Measurements from ENCODE around the gene TMEM181. TPM values are rescaled to one million over a fixed set of nuclear protein-coding genes. Genes with fewer than 3 reads are reported as not detected.
"Not testable (repeated sequence)": the region's sequence is repeated elsewhere in the genome, so short reads cannot be mapped to it uniquely, and the experiment has no call there.

TMEM181 gene, protein sequence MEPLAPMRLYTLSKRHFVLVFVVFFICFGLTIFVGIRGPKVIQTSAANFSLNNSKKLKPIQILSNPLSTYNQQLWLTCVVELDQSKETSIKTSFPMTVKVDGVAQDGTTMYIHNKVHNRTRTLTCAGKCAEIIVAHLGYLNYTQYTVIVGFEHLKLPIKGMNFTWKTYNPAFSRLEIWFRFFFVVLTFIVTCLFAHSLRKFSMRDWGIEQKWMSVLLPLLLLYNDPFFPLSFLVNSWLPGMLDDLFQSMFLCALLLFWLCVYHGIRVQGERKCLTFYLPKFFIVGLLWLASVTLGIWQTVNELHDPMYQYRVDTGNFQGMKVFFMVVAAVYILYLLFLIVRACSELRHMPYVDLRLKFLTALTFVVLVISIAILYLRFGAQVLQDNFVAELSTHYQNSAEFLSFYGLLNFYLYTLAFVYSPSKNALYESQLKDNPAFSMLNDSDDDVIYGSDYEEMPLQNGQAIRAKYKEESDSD
- 10 to 100 TPM; 26.1 to 36.8 (median 30.5) TPM for polyA plus RNA-seq (ENCODE audit: insufficient read depth in 1 of 5, insufficient read length in 5 of 5, low replicate concordance in 1 of 5)
- long read RNA-seq, donor 1, partial matches to known transcripts: 5 of 5 reads
- long read RNA-seq, donor 1, other reads (novel, unspliced or antisense): 0 of 5 reads
- long read RNA-seq, donor 2: 0 reads
- long read RNA-seq, donor 3, full-length matches to known transcripts: 1 of 1 reads
- long read RNA-seq, donor 3, partial matches to known transcripts: 0 of 1 reads
- long read RNA-seq, donor 3, other reads (novel, unspliced or antisense): 0 of 1 reads
- long read RNA-seq, donor 4: 0 reads
- long read RNA-seq, donor 5, partial matches to known transcripts: 323 of 536 reads
- long read RNA-seq, donor 5, other reads (novel, unspliced or antisense): 213 of 536 reads
- long read RNA-seq, donor 6, full-length matches to known transcripts: 1 of 1 reads
- long read RNA-seq, donor 6, partial matches to known transcripts: 0 of 1 reads
- long read RNA-seq, donor 6, other reads (novel, unspliced or antisense): 0 of 1 reads
- long read RNA-seq, donor 7: 0 reads
- long read RNA-seq, donor 8: 0 reads

DNA sequence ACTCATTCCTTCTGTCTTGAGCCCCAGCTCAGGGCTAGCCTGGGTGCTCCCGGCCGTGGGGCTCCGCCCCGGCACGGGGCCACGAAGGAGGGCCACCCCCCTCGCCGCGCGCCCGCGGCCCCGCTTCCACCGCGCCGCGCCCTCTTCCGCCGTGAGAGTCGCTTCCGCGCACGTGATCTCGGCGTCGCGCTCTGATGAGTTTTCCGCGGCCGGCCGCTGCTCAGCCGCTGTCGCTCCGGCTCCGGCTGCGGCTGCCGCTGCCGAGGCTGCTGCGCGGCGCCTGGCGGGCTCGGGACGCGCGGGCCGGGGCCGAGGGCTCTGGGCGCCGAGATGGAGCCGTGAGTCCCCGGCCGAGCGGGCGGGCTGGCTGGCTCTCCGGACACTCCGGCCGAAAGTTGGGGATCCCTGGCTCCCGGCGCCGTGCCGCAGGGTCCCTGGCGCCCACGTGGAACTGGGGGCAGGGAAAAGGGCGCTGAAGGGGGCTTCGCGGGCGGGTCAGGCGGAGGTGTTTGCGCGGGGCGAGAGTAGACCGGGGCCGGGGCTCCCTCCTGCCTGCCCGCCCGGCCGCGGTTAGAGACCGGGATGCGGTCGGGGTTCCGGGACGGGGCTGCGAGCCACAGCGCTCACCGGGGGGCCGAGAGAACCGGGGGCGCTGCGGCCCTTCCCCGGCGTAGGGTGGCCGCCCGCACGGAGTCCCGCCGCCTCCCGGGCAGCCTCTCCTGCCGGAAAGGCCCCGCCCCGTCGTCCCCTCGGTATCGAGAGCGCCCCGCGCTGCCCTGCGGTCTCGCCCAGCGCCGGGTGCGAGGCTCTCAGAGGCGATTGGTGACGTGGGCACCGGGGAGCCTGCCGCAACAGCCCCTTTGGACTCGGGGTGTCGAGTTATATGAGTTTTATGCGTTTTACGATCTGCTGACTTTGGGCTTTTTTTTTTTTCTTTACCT lies at the start of gene TMEM181:
TSS of gene TMEM181 (plus strand) at position 197 of the 941 bp plus-strand sequence. CDS start at position 331, 134 bp downstream.
- peak; percentile 85 to 87 for DNase-seq

DNA sequence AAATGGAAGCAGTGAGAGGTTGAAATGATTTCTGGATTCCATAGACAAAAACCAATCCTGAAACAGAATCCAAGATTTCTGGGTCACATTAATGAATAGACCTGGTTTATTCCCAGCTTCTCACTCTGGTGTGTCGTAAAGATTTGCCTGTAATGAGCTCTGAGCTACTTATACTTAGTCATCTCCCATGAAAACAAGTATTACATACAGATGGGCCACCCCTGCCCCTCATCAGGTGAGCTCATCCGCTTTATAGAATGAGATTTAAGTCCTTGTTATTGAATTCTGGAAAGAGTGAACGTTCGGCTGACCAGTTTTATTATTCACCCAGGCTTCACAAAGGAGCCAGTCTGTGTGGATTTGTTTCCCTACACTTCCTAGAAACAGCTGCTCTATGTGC lies 47.1 kb upstream of the TMEM181 start:
- DNase-seq: no peak

DNA sequence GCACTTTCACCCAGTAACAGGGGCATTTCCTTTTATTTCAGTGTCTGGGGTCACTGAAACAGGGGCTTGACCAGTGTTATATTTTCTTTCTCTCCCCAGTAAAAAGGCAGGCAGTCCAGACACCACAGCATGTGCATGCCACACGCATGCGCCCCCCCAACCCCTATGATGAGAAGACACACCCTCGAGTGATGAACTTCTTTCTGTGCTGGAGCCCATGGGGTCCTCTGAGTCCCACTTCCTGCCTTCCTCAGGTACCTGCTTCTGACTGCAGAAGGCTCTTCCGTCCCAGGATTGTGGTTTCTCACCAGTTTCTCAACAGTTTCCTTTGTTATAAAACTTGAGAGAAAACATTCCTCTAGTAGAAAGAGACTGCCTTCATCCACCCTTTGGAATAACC lies 45.7 kb upstream of the TMEM181 start:
- DNase-seq: no peak

DNA sequence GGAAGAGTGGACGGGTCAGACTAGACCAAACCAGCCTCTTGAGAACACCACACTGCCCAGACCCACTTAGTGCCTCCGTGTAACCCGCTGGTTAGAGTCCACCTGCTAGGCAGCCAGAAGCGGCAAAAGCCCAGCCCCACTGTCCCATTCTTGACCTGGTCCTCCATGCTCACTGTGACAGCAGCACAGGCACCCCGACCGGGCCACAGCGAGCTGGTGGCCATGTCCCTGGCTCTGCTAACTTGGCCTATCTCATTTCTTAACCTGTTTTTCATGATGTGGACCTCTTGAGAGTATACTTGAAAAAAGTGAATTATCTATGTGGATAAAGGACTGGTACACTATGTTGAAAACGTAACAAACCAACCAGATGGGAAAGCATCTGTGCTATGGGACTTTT lies 44.9 kb upstream of the TMEM181 start:
- no peak for DNase-seq

DNA sequence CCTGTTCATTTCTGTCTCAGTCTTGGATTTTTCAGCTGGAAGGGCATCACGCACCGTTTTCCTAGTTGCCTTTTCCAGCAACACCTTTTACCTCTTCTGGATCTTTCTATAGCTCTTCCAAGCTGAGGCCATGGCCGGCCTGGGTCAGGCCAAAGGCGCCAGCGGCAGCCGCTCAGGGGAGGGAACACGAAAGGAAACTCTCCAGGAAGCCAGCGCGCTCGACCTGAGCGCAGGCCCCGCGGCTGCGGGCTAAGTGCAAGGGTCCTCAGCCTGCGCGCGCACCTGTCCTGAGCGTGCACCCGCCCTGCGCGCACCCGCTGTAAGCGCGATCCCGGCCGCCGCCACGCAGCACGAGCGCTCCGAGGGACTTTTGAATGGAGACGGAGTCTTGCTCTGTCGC lies 43.8 kb upstream of the TMEM181 start:
- peak in 1 of 2 donors; percentile 10 for DNase-seq

DNA sequence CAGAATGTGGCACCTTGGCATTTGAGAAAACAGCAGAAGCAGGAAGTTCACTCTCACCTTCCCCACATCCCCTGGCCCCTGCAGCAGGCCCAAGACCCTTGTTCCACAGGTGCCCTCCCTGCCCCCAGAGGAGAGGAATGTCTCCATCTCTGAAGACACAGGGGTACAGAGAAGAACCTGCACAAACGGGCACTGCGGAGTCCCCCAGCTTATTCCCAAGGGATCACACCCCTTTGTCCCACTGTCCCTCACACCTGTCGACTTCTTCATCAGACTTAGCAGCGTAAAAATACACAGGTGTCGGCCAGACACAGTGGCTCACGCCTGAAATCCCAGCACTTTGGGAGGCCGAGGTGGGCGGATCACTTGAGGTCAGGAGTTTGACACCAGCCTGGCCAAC lies 42.9 kb upstream of the TMEM181 start:
- DNase-seq: no peak

DNA sequence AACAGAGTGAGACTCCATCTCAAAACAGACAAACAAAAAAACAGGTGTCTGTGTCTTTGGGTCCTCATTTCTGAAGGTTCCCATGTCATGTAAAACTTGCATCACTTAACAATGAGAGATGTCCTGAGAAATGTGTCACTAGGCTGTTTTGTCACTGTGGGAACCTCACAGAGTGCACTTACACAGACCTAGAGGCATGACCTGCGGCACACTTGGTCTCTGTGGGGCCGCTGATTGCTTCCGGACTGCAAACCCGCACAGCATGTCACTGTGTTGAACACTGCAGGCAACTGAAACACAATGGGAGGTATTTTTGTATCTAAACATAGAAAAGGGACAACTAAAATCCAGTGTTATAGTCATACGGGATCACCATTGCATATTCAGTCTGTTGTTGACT lies 42.3 kb upstream of the TMEM181 start:
- DNase-seq: no peak

DNA sequence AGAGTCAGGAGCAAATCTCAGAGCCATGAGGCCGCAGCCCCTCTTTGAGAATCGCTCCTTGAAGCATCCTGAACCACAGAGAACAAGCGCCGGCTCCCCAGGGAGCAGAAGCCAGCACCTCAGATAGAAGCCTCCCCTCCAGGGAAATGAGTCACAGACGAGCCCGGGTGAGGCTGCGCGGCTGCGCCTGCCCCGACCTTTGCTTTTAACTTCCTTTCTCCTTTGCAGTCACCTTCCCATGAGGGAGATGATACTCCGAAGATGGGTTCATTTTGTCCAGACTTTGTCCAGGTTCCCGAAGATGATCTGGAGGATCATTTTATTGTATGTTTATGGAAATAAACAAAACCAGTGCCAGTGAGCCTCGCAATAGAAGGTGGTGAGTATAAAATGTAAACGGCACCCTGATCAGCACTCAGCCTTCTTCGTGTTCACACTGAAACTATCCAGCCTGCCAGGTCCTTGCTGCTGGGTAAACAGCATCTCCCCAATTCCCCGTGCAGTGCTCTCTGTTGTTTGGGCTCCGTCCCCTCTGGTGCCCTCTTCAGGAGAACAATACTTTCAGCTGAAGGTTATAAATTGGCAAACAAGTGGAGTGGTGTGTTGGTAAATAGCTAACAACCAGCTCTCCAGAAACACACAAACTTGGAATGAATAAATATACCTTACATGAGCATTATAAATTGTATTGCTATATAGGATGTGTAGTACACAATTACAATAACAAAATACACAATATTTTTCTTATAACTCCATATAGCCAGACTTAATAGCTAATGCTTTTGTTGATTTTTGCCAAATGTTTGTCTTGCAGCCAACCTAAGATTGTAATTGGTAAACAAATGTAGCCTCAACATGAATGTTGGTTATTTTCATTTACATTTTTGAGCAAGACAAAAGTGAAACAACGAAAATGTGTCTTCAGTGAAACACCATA lies 41.4 kb upstream of the TMEM181 start:
- DNase-seq: peak in 1 of 2 donors; percentile 19

DNA sequence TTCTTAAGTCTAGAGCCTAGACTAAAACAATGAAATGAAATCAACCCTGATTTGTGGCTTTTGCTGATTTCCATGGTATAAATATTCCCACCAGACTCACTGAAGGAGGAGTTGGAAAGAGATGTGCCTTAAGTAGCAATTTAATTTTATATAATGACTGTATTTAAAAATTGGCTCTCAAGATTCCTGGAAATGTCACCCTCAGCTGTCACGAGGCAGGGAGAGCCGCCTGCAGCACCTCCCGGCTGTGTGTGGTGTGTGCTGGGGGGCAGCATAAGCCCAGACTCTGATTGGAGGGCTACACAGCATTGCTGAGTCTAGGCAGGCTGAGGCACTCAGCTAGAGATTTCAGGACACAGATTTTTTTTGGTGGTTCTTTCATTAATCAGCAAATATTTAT lies 40.6 kb upstream of the TMEM181 start:
- no peak for DNase-seq

DNA sequence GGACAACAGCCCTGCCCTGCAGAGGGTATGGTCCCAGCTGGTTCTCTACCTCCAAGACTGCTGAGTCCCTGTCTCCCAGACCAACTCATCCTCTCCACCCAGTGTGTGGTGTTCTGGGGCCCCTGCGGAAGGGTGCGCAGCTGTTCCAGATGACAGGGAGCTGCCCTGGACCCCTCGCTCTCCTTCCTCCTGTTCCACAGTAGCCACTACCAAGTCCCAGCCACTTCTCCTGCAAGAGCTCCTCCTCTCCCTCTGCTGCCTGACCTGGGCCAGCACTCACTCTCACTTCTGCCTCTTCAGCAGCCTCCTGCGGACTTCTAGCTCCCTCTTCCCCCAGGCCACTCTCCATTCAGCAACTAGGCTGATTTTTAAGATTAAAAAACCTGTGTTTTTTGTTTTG lies 40.1 kb upstream of the TMEM181 start:
- no peak for DNase-seq

DNA sequence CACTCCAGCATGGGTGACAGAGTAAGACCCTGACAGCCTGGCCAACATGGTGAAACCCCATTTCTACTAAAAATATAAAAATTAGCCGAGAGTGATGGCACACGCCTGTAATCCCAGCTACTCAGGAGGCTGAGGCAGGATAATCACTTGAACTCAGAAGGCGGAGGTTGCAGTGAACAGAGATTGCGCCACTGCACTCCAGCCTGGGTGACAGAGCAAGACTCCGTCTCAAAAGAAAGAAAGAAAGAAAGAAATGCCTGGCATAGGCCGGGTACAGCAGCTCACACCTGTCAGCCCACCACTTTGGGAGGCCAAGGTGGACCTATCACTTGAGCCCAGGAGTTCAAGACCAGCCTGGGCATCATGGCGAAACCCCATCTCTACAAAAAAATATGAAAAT lies 38.9 kb upstream of the TMEM181 start:
- not testable (repeated sequence) for DNase-seq

DNA sequence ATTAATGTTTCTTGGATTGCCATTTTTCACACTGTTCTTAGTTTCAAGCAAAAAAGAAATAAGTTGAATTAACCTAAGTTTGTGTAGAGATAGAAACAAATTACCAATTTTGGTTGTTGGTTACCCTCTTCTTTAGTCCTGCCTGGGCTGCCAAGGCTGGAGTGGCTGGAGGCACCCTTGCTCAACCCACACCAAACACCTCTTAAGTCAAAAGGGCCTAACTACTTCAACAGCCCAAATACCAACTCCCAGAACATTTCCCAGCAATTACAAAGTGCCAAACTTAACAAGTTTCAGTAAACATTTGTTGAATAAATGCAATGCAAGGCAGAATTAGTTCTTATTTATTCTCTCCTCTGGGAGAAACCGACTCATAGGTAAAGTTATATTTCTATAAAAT lies 38.1 kb upstream of the TMEM181 start:
- DNase-seq: no peak

DNA sequence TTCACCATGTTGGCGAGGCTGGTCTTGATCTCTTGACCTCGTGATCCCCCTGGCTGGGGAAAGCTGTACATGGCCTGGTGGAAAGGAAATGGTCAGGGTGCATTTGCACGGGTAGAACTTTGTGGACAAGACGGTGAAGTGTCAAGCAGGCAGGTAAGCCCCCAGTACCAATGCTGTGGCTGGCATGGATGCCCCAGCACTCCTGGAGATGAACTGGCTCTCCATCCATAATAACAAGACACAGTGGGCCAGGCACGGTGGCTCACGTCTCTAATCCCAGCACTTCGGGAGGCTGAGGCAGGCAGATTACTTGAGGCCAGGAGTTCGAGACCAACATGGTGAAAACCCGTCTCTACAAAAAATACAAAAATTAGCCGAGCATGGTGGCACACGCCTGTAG lies 37.3 kb upstream of the TMEM181 start:
- no peak for DNase-seq

DNA sequence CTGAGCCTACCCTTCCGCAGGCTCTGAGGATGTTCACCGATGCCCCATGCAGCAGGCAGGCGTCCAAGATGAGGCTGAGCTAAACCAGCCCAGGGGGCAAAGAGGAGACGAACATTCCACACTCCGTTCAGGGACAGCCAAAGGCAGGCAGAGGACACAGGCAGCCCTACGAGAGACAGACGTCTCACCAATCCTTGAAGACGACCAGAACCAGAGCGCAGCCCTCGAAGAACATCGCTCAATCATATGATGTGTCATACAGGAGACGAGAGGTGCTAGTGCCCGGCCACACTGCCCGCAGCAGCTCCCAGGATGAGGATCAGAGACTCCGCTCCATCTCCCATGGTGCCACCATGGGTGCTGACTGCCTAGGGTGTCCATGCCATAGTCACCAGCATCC lies 35.6 kb upstream of the TMEM181 start:
- DNase-seq: no peak

DNA sequence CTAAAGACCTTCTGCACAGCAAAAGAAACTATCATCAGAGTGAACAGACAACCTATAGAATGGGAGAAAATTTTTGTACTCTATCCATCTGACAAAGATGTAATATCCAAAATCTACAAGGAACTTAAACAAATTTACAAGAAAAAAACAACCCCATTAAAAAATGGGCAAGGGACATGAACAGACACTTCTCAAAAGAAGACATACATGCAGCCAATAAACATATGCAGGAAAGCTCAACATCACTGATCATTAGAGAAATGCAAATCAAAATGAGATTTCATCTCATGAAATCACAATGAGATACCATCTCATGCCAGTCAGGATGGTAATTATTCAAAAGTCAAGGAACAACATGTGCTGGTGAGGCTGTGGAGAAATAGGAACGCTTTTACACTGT lies 32.0 kb upstream of the TMEM181 start:
- not testable (repeated sequence) for DNase-seq

DNA sequence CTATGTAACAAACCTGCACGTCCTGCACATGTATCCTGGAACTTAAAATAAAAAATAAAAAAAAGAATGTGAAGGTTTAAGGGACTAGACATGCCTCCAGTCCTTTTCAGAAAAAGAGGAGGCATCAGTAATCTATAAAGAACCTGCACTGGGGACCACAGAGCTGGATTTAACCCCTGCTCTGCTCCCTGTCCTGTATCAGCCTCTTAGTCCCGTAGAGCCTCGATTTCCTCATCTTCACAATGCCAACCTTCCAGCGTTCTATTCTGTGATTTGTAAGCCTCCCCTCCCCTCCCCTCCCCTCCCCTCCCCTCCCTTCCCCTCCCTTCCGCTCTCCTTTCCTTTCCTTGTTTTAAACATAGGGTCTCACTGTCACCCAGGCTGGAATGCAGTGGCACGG lies 31.1 kb upstream of the TMEM181 start:
- no peak for DNase-seq

DNA sequence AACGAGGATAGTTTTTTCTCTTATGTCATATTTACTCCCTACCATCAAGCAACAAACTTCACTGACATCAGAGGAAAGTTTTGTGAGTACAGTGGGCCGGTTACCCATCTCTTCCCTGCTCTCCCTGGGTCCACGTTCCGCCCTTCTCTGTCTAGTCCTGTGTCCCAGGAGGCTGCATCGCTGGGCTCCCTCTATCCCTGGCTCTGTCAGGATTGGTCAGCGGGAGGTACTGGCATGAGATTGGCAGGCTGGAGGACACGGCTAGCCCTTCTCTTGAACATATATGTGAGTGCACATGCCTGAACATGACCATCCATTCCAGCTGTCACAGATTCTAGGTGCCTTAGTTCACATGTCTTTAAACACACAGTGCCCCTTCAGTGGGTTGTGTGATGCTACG lies 30.3 kb upstream of the TMEM181 start:
- no peak for DNase-seq

DNA sequence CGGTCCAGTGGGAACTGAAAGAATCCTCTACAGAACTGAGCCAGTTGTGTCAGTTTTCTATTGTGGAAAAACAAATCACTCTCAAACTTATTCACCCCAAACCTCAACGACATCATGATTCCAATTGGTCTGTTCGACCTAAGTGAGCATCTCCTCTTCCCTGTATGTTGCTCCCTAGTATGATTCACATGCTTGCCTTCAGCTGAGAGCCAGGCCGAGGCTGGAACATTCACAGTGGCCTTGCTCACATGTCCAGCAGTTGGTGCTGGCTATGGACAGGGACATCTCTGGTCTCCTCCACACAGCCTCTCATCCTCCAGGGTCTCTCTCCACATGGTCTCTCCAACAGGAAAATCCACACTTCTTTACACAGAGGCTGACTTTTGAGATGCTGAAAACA lies 28.3 kb upstream of the TMEM181 start:
- no peak for DNase-seq

DNA sequence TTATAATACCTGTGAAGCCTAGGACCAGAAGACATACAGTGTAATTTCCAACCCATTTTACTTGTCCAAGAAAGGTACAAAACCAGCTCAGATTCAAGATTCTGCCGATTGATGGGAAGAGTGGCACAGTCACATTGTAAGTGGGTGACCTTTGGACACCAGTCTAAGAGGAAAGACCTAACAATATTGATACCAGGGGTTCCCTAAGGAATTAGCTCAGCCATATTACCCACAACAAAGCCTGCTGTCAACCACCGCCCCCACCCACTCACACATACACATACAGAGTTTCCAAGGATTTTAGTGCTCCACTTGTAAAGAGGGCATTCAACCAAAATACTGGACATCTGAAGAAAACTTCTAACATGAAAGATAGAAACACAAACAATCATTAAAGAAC lies 27.9 kb upstream of the TMEM181 start:
- no peak for DNase-seq
